ENCODE measurements around the gene TBC1D2.

TBC1D2 gene

GRCh38 chr9:98241357-98242300, 13.8 kb downstream of the TBC1D2 start:
- no peak for DNase-seq (ENCODE audit: low read depth in 2 of 2)

GRCh38 chr9:98240475-98240874, 15.0 kb downstream of the TBC1D2 start:
- DNase-seq (ENCODE audit: low read depth in 2 of 2), result no peak

GRCh38 chr9:98236901-98237487, 18.5 kb downstream of the TBC1D2 start:
- DNase-seq (ENCODE audit: low read depth in 2 of 2), result no peak

GRCh38 chr9:98235126-98235525, 20.3 kb downstream of the TBC1D2 start:
- DNase-seq (ENCODE audit: low read depth in 2 of 2), result no peak

GRCh38 chr9:98234245-98234825, 21.1 kb downstream of the TBC1D2 start:
- DNase-seq (ENCODE audit: low read depth in 2 of 2), result no peak

- DNase-seq (ENCODE audit: low read depth in 2 of 2), result no peak
Measured at GRCh38 chr9:98232926-98233325, 22.5 kb downstream of the TBC1D2 start.

- DNase-seq (ENCODE audit: low read depth in 2 of 2), result no peak
Measured at GRCh38 chr9:98231770-98232478, 23.5 kb downstream of the TBC1D2 start.

- no peak for DNase-seq (ENCODE audit: low read depth in 2 of 2)
Measured at GRCh38 chr9:98230789-98231188, 24.7 kb downstream of the TBC1D2 start.

DNA sequence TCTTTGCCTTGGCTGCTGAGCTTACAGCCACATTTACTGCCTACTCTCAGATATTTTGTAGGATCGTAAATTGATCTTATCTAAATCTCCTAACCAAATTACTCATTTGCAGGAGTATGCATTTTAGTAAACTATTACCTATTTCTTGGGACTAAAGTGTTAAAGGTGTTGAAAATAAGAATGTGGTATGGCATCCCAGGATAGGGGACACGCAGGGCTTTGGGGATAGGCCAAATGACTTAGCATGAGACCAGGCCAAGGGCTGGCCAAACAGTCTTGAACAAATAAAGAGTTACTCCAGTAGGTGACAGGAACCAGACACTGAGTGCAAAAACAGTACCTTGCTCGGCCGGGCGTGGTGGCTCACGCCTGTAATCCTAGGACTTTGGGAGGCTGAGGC, 25.1 kb downstream of the TBC1D2 start:
- no peak for DNase-seq (ENCODE audit: low read depth in 2 of 2)

GRCh38 chr9:98229620-98230019, 25.8 kb downstream of the TBC1D2 start:
- no peak for DNase-seq (ENCODE audit: low read depth in 2 of 2)

DNA sequence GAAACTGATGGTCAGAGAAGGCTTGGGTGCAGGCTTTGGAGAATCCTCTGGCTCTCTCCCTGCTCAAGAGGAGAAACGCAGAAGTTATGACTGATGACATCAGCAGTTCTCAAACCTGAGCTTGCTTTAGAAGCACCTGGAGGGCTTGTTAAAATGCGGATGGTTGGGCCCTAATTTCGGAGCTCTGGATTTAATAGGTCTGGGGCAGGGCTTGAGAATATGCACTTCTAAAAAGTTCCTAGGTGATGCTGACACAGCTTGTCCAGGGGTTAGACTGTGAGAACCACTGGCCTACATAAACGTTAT, 26.4 kb downstream of the TBC1D2 start:
- no peak for DNase-seq (ENCODE audit: low read depth in 2 of 2)

DNA sequence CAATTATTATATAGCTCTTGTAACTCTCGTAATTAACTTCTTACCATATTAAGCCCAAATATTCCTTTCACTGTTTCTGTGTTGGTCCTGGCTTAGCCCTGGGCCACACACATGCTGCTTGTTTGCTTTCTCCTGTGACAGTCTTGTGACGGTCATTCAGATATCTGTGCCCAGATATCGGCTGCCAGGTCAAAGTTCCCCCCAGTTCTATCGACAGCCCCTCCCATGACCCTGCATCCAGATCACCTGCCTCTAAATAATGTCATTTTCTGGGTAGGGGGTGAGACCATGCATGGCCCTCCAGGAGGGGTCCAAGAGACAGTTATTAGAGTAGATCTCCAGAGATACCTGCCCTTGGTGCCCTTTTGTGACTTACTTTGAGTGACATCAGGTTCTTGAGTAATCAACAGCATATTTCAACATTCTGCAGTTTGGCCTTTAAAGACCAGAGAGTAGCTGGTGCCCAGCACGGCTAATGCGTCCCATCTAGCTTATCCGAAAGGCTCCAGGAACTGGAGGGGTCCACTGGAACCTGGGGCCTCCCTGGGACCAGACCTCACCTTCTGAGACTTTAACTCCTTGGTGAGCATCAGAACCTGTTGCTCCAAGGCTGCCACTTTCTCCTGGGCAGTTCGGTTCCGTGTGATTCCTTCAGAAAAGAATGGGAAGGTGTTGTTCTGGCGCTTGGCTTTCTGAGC, 26.9 kb downstream of the TBC1D2 start:
- no peak for DNase-seq (ENCODE audit: low read depth in 2 of 2)

GRCh38 chr9:98227883-98228282, 27.6 kb downstream of the TBC1D2 start:
- DNase-seq (ENCODE audit: low read depth in 2 of 2), result no peak

GRCh38 chr9:98226957-98227356, 28.5 kb downstream of the TBC1D2 start:
- DNase-seq (ENCODE audit: low read depth in 2 of 2), result no peak

- no peak for DNase-seq (ENCODE audit: low read depth in 2 of 2)
Measured at GRCh38 chr9:98226516-98226915, 28.9 kb downstream of the TBC1D2 start.

DNA sequence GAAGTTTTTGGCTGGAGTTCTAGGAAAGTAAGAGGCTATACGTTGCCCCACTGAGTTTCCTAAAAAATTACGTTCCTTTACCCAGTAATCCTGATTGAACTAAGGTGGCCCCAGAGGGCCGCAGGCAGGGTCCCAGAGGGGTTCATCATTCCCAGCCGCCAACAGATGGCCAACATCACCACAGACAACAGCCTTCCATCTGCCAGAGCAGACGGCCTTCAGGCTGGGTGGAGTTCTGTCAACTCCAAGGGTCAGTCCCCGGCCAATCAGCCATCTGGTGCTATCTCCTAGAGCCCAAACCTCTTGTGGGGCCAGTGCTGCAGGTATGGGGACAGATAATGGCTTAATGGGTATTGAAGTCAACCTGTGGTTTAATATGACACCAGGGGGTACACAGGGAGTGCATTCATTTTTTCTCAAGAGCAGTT, 30.4 kb downstream of the TBC1D2 start:
- DNase-seq (ENCODE audit: low read depth in 2 of 2), result no peak

DNA sequence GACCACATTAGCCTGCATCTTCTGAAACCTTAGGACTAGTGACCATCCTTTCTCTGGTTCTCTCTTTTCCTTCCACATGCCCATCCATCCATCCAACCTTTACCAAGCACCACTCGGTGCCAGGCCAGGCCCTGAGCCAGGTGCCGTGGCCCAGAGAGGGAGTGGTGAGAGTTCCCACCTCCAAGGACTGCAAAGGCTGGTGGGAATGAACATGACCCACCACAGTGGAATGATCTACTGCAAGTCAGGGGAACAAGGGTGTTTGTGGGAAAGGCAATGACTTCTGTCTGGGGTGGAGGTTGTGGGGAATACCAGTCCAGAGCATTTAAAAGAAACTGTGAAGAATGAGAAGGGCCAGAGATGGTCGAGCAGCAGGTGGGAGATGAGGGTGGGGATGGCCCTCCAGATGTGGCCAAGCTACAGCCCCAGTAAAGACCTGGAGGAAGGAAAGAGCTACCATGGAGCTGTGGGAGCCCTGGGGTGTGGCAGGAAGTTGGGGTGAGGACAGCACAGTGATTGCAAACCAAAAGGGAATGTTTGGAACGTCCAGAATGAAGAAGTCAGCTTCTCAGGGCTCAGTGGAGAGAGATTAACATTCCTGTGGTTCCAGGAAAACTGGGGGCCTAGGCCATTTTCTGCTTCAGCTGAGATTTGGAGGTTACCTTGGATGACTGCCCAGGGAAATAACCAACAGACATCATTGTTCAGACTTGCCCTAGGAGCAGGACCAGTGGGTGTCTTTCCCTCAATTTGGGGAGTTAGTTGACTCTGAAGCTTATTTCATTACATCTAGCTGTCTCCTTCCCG, 32.4 kb downstream of the TBC1D2 start:
- DNase-seq (ENCODE audit: low read depth in 2 of 2), result no peak

GRCh38 chr9:98220911-98221310, 34.5 kb downstream of the TBC1D2 start:
- no peak for DNase-seq (ENCODE audit: low read depth in 2 of 2)

DNA sequence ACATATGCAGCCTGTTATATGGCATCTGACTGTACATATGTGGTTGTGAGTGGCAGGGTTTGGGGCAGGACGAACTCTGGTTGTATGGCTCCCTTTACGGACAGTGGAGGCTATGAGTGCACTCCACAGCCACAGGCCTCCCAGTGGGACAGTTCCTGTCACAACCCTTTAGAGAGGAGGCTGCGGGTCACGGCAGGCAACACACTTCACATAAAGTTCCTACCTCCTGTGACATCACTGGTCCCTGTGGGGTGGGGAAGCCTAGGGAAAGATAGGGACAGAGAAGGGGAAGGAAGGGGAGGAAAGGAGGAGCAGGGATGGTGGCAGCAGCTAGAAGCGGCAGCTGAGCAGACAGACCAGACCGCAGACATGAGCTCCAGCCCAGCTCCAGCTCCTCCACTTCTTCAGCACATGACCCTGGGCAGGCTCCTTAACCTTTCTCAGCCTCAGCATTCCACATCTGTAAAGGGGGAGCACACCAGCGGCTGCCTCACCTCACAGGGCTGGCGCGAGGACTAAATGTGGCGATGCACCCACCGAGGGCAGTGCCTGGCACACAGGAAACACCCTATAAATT, 35.6 kb downstream of the TBC1D2 start:
- no peak for DNase-seq (ENCODE audit: low read depth in 2 of 2)

- DNase-seq (ENCODE audit: low read depth in 2 of 2), result no peak
Measured at GRCh38 chr9:98219364-98219716, 36.1 kb downstream of the TBC1D2 start.
